RPMI7951 (cell line): ENCODE results near the gene SLC12A4. TPM values are rescaled to one million over a fixed set of nuclear protein-coding genes. Genes with fewer than 3 reads are reported as not detected.
A peak's percentile ranks its signal among the peaks of the same experiment; 100 is the strongest.
"Not testable (repeated sequence)": the region's sequence is repeated elsewhere in the genome, so short reads cannot be mapped to it uniquely, and the experiment has no call there.

ENCODE experiments used
- DNase-seq: peaks from one replicate; pipeline ENCODE4 v3.0.0-alpha.2; 2012; ENCODE audit warnings: low read depth
- total RNA-seq: library from RNA; depleted of rRNA; stranded (reverse); fragments of >200 nt; shearing (Covaris generic); gene quantifications from 2 replicates; pipeline ENCODE4 v1.2.3, GENCODE V29; 2014

Gene SLC12A4
- total RNA-seq, 1 experiment from 2014 or later: 37.0 TPM

DNA sequence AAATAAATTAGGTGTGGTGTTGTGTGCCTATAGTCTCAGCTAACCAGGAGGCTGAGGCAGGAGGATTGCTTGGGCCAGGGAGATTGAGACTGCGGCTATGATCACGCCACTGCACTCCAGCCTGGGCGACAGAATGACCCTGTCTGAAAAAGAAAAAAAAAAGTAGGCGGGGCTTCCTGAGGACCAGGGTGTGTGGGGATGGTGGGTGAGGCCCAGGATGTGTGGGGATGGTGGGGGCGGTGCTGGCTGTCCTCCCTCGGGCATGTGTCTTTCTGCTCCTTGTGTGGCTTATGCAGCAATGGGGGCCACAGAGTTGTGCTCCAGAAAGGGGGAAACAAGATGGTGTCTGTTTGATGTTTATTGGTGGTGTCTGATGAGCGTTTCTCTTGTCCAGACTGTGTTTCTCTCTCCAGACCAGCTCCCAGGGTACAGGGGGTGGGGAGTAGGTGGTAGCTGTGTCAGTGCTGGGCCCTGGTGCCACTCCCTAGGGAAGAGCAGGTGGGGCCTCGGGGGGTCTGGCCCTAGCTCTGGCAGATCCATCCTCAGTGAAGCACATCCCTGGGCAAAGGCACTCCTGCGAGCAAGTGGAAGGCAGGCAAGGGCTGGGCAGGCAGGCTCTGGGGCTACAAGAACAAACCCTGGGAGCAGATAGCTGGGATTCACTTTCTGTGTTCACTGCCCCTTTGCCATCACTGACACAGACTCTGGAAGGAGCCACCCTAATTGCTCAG lies 26.8 kb downstream of the SLC12A4 start:
- DNase-seq: no peak

DNA sequence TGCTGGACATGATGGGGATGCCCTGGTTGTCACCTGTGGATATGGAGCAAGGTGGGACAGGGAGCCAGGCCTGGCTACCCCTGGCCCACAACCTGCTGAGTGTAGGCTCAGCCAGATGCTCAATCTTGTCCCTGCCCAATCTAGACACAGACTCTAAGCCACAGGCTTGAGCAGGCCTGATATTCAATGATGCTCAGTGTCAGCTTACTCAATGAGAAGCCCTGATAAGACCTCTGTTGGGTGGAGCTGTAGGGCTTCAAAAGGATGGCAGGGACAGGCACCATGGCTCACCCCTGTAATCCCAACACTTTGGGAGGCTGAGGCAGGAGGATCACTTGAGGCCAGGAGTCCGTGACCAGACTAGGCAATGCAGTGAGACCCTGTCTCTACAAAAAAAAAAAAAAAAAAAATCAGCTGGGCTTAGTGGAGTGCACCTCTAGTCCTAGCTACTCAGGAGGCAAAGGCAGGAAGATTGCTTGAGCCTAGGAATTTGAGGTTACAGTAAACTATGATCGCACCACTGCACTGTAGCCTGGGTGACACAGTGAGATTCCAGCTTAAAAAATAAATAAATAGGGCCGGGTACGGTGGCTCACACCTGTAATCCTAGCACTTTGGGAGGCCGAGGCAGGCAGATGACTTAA lies 27.9 kb downstream of the SLC12A4 start:
- no peak for DNase-seq

DNA sequence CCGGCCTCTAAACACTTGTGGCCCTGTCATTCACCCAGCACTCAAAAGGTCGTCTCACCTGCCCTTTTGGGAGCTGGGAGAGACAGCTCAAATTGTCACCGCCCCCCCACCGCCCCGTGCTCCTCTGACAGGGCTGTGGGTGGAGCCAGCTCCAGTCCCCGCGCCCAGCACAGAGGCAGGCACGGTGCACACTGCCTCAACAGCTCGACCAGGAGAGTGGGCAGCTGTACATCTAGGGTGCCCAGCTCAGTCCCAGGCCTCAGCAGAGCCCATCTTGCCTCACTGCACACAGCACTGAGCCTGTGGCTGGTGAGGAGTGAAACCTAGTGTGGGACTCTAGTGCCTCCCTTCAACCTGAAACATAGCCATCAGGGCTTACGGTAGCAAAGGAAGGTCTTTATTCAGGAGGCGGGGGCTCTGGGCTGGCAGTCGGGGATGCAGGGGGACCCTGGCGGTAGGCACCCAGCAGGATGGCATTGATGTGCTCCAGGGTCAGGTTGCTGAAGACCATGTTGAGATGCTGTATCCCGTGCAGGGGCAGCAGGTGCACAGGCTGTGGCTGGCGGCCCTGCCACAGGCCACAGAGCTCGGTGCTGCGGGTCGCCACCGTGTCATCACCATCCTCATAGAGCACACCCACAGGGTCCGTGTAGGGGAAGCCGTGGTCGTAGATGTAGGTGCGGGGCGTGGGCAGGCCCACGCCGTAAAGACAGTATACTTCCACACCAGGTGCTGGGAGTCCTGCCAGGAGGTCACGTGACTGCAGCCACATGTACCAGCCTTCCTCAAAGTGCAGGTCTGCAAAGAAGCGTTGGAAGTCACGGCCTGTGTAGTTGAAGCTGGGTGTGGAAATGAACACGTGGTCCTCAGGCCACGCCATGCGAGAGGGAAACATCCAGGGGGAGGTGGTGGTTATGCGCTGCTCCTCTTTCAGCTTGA lies 28.7 kb downstream of the SLC12A4 start:
- DNase-seq: no peak

DNA sequence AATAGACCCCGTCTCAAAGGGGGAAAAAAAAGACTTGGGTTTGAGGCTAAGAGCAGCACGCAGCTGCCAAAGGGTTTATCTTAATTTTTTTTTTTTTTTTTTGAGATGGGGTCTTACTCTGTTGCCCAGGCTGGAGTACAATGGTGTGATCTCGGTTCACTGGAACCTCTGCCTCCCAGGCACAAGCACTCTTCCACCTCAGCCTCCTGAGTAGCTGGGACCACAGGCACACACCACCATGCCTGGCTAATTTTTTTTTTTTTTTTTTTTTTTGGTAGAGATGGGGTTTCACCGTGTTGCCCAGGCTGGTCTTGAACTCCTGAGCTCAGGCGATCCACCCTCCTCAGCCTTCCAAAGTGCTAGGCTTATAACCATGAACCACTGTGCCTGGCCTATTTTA lies 30.7 kb downstream of the SLC12A4 start:
- not testable (repeated sequence) for DNase-seq

DNA sequence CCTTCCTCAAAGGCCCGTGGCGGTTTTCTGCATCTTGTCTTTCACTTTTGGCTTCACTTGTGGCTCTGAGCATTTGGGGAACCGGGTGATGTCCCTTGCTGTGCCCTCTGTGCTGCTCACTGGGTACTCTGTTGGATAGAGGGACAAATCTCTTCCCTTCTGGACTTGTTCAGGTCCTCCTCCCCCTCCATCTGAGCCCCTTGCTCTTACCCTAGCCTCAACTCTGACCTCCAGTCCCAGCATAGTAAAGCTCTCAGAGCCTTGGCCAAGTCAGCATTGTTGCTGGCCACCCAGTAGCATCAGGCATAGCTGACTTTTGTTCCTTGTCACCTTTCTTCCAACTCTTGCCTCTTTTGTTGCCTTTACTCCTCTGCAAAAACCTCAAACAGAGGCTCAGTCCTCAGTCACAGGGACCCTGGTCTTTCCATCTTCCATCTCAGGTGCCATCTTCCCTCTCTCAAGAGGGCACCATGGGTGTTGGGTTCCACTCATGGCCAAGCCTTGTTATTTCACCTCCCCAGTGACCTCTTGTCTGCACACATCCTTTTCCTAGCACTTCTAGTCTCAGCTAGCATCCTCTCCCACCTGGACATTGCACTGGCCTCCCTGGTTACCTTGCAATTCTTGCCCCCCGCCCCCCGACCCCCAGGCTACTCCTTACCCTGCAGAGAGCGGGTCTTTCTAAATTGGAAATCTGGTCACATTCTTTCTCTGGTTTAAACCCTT lies 31.4 kb downstream of the SLC12A4 start:
- DNase-seq: peak; percentile 81

DNA sequence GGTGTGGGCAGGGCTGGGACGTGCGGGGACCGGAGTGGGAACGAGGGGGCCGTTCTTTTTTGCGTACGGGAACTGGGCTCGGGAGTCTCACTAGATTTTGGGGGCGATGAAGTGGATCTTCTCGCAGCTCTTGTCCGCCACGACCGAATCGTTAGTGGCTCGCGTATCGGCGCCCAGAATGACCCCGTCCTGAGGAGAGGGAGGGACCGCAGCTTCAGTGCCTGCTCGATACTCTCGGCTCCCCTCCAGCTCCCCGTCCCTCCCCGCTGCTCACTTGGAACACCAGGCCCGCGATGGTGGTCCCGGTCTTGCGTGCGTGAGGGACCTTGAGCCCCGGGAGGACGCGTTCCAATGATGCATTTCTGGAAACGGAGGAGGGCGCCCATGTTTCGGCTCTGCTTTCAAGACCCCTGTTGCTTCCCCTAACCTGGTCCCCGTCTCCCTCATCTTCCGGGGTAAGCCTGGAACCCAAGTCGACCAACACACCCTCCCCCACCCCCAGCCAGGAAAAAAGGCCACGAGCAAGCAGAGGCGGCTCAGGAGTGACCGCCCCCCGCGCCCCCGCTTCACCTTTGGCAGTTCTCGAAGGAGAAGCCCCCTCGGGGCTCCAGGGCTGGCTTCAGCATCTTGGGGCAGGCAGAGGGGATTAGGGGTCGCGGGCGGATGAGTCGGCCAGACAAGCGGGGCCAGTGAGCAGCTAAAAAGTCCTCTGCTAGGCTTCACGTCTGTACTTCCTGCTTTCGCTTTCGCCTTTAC lies 32.1 kb downstream of the SLC12A4 start, which contains the start of gene PSMB10:
Gene PSMB10 (minus strand): TSS at position 727 of the 756 bp plus-strand sequence. CDS start 101 bp downstream, at position 626.
- DNase-seq: peak; percentile 28

DNA sequence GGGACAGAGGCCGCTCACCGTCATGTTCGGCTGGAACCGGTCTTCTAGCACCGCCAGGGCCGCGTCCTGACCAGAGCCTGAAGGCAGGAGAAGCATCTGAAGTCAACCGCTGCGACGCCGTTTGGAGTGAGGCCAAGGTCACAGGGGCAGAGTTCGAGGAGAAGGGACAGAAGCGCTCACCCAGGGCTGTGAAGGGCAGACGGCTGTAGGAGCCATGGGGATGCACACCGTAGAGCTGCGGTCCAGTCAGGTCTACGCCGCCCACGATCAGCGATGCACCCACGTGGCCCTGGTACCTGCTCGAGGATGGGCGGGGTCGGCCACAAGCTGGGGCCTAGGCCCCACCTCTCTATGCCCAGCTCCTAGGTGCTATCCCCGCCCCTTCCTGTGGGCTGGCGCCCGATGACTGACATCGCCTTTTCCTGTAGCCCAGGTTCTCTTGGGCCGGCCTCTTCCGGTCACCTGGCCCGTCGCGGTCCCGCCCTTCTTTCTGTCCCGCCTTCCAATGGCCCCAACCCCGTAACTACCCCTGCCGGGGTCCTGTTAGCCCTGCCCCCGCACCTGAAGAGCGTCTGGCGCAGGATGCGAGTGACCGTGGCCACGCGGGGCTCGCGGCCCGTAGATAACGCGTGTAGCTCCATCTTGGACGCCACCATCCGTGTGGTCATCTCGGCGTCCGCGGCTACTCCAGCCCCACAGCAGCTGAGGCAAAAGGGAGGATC lies 32.9 kb downstream of the SLC12A4 start:
- peak; percentile 88 for DNase-seq

DNA sequence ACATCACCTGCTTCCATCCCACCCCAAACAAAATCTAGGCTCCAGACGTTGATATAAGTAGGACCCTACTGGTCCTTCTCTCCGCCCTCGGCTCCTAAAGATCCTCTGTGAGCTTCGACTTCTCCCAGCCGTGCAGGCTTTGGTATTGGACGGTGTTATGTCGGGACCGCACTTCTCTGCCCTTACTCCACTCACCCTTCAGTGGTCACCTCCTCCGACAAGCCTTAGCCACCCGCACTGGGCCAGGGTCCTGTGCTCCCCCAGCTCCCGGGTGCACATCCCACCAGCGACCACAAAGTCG lies 33.4 kb downstream of the SLC12A4 start:
- no peak for DNase-seq

DNA sequence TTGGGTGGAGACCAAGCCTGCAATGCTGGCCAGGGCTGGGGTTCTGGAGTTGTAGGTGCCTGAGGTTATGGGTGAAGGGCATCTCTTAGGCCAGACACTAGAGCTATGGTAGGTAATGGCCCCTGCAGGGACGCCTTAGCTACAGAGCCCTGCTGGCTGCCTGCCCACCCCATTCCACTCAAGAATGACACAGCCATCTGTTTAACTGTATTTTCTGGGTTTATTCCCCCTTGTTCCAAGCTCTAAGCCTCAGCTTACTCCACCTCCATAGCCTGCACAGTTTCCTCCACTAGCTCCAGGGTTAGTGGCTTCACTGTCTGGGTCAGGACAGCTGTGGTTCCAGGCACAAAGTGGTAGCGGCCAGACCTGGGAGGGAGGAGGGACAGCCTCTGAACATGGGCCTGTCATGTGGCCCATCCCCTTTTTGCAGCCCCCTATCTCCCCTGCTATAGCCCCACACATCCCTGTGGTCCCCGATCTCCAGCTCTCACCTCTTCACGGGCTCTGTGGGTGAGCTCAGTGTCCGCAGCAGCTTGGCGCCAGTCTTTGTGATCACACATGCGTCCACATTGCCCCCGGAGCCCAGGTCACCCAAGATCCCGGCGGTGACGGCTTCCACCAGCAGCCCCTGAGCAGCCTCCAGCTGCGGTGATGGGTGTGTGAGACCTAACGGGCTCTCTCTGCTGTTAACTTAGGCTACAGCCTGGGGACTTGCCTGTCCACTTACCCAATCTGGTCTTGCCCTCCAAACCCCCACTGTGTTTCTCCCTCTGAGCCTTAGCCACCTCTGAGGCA lies 33.9 kb downstream of the SLC12A4 start:
- no peak for DNase-seq

DNA sequence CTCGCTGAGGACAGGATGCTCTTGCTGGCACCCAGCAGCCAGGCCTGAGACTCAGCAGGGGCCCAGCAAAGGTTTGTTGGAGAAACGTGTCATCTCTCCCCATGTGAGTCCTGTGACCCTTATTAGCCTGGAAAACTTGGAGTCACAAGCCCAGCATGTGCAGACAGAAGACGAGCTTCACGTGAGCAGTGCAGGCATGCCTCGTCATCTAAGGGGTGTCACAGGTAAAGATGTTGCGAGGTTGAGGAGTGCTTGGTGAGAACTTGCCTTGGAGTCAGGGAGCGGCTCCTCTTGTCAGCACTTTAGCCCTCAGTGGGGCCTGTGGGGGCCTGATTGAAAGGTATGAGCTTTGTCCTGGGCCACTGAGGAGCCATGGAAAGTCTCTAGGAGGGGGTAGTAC lies 34.6 kb downstream of the SLC12A4 start:
- DNase-seq: no peak

DNA sequence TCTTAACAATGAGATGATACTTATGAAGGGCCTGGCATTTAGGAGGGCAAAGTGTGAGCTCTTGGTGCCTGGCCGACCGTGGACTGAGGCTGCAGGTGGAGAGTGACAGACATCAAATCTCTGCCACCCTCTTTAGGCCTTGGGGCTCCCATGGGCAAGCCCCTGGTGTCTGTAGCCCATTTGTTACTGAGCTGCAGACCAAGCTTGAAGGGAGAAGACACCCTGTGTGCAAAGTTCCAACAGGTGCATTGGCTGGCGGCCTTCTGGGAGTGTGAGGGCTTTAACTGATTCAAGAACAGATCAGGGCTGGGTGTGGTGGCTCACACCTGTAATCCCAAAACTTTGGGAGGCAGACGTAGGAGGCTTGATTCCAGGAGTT lies 36.0 kb downstream of the SLC12A4 start:
- no peak for DNase-seq

DNA sequence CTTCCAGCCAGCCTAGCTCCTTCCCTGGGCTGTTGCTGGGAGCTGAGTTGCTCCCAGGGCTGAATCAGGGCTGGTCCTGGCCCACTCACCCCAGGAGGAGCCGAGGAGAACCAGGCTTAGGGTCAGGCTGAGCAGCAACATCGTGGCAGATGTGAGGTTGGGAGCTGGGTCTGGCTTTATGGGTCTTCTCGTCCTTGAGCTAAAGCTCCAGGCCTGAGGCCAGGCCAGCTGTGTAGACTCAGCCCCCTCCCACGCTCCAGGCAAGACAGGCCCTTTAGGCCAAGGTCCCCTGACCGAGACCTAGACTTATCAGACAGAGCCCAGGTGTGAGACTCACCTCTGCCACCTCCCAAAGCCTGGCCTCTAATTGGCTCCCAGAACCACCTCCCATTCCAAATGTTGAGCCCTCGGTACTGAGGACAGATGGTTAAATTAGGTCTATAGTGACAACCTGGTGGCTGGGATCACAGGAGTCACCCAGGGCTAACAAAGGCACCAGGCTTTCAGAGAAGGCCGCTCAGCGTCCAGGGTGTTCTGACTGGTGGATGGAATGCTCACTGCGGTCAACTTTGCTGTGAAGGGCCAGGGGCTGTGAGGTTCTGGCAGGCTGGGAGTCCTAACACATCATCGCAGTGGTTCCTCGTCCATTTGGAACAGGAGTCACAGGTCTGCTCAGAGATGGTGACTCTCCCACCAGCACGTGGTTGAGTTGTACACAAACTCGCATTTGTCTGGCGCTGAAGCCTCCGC lies 36.5 kb downstream of the SLC12A4 start, which contains the start of gene CTRL:
Gene CTRL (minus strand): TSS at position 151 of the 750 bp plus-strand sequence. CDS start 10 bp downstream, at position 141.
- DNase-seq: no peak

DNA sequence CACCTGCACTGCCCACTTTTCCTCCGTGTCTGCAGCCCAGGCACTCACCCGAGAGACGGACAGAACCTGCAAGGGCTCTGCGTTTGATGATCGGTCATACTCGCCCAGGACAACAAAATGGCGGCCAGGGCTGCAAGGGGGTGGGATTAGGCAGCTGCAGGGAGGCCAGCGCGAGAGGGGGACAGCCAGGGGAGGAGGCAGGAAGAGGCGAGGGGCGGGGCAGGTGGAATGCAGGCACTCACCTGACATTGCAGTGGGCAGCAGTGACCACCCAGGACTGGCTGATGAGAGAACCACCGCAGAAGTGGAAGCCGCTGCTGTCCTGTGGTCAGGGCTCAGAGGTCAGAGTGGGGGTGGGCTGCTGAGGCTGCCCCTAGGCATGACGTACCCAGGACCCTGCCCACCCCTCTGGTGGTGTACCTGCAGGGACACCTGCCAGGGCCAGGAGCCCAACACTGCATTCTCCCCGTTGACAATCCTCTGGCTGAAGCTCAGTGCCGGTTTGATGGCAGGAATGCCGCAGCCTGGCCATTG lies 37.7 kb downstream of the SLC12A4 start:
- no peak for DNase-seq

DNA sequence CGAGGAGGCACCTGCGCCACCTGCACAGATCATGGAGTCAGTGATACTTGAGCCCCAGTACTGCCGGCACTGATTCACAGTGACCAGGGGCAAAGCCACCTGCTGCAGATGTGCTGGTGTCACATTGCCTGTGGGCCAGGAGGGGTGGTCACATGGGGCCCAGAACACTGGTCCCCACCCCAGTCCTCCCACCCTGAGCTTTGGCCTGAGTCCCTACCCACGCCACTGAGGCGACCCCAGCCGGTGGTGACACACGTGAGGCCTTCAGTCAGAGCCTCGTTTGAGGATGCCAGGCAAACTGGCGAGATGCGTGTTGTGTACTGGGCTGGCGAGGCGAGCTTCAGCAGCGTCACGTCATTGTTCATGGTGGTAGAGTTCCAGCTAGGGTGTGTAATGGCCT lies 38.2 kb downstream of the SLC12A4 start:
- DNase-seq: no peak

DNA sequence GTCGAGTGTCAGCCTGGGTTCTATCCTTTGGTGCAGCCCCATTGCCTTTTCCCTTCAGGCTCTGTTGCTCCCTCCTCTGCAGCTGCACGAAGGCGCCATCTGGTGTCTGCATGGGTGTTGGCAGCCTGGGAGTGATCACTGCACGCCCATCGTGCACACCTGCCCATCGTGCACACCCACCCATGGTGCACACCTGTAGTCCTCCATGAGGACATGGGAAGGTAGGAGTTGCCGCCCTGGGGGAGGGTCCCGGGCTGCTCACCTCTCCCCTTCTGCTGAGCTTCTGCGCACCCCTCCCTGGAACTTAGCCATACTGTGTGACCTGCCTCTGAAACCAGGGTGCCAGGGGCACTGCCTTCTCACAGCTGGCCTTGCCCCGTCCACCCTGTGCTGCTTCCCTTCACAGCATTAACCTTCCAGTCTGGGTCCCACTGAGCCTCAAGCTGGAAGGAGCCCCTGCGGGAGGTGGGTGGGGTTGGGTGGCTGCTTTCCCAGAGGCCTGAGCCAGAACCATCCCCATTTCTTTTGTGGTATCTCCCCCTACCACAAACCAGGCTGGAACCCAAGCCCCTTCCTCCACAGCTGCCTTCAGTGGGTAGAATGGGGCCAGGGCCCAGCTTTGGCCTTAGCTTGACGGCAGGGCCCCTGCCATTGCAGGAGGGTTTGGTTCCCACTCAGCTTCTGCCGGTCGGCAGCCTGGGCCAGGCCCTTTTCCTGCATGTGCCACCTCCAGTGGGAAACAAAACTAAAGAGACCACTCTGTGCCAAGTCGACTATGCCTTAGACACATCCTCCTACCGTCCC lies 39.7 kb downstream of the SLC12A4 start:
- DNase-seq: peak; percentile 52

DNA sequence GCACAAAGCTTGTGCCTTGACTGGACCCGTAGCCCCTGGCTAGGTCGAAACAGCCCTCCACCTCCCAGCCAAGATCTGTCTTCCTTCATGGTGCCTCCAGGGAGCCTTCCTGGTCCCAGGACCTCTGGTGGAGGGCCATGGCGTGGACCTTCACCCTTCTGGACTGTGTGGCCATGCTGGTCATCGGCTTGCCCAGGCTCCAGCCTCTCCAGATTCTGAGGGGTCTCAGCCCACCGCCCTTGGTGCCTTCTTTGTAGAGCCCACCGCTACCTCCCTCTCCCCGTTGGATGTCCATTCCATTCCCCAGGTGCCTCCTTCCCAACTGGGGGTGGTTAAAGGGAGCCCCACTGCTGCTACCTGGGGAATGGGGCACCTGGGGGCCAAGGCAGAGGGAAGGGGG lies 40.3 kb downstream of the SLC12A4 start:
- no peak for DNase-seq

DNA sequence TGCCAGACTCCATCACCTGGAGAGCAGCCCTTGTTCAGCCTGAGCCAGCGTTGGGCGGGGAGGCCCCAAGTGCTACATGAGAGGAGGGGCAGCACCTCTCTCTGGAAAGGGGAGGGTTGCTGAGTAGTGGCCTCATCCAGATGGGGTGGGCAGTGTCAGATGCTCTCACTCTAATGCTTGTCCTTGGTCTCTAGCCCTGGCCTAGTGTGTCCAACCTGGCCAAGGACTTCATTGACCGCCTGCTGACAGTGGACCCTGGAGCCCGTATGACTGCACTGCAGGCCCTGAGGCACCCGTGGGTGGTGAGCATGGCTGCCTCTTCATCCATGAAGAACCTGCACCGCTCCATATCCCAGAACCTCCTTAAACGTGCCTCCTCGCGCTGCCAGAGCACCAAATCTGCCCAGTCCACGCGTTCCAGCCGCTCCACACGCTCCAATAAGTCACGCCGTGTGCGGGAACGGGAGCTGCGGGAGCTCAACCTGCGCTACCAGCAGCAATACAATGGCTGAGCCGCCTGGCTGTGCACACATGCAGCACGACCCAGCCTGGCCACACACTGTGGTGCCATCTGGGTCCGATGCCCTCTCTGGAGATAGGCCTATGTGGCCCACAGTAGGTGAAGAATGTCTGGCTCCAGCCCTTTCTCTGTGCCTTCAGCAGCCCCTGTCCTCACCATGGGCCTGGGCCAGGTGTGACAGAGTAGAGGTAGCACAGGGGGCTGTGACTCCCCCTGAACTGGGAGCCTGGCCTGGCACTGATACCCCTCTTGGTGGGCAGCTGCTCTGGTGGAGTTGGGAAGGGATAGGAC lies 41.1 kb downstream of the SLC12A4 start:
- no peak for DNase-seq
